GM03348 (cell line): Measurements from ENCODE around the gene ARMC2.
A peak's percentile ranks its signal among the peaks of the same experiment; 100 is the strongest.
"Not testable (repeated sequence)": the region's sequence is repeated elsewhere in the genome, so short reads cannot be mapped to it uniquely, and the experiment has no call there.

Experiments
- DNase-seq: peaks from one replicate; pipeline ENCODE4 v3.0.0; 2012; ENCODE audit warnings: low spot score

The ARMC2 gene

GRCh38 chr6:108870357-108870756 lies 22.1 kb downstream of the ARMC2 start:
- DNase-seq, result no peak

- DNase-seq, result no peak
These were observed 23.9 kb downstream of the ARMC2 start for GRCh38 chr6:108872141-108872557.

- DNase-seq, result no peak
These were observed 24.4 kb downstream of the ARMC2 start for GRCh38 chr6:108872575-108872974.

GRCh38 chr6:108873251-108873650 lies 25.0 kb downstream of the ARMC2 start:
- no peak for DNase-seq

- DNase-seq, result no peak
These were observed 25.7 kb downstream of the ARMC2 start for GRCh38 chr6:108873971-108874370.

- peak; percentile 33 for DNase-seq
These were observed 26.4 kb downstream of the ARMC2 start for GRCh38 chr6:108874470-108875160.

GRCh38 chr6:108875161-108875555 lies 26.9 kb downstream of the ARMC2 start:
- DNase-seq, result no peak

GRCh38 chr6:108877046-108877751 lies 29.0 kb downstream of the ARMC2 start:
- DNase-seq, result peak; percentile 40

- DNase-seq, result no peak
These were observed 30.7 kb downstream of the ARMC2 start for GRCh38 chr6:108878942-108879341.

- DNase-seq, result no peak
These were observed 35.0 kb downstream of the ARMC2 start for GRCh38 chr6:108883172-108883571.

GRCh38 chr6:108884211-108885059 lies 36.2 kb downstream of the ARMC2 start:
- DNase-seq, result no peak

- DNase-seq, result no peak
These were observed 39.8 kb downstream of the ARMC2 start for GRCh38 chr6:108888052-108888451.

GRCh38 chr6:108888745-108889144 lies 40.5 kb downstream of the ARMC2 start:
- DNase-seq, result no peak

- not testable (repeated sequence) for DNase-seq
These were observed 42.7 kb downstream of the ARMC2 start for GRCh38 chr6:108890898-108891297.

GRCh38 chr6:108895571-108895970 lies 47.3 kb downstream of the ARMC2 start:
- DNase-seq, result no peak

- peak; percentile 75 for DNase-seq
These were observed 48.0 kb downstream of the ARMC2 start for GRCh38 chr6:108896111-108896661.

GRCh38 chr6:108897371-108897770 lies 49.1 kb downstream of the ARMC2 start:
- DNase-seq, result peak; percentile 15

GRCh38 chr6:108902382-108902792 lies 54.2 kb downstream of the ARMC2 start:
- DNase-seq, result no peak

GRCh38 chr6:108903796-108904195 lies 55.6 kb downstream of the ARMC2 start:
- DNase-seq, result no peak

- DNase-seq, result no peak
These were observed 56.5 kb downstream of the ARMC2 start for GRCh38 chr6:108904741-108905140.

- DNase-seq, result no peak
These were observed 66.2 kb downstream of the ARMC2 start for GRCh38 chr6:108914235-108915022.

- no peak for DNase-seq
These were observed 67.0 kb downstream of the ARMC2 start for GRCh38 chr6:108915258-108915657.
